CD4-positive, alpha-beta T cell treated with Interleukin-1 beta for 1 hour (primary cell): ENCODE data around the gene GALNT2.

ENCODE experiments used
- DNase-seq, 2 donors: peaks; one replicate each; pipeline ENCODE4 v3.0.0-alpha.2; 2020 to 2022

The GALNT2 gene

DNA sequence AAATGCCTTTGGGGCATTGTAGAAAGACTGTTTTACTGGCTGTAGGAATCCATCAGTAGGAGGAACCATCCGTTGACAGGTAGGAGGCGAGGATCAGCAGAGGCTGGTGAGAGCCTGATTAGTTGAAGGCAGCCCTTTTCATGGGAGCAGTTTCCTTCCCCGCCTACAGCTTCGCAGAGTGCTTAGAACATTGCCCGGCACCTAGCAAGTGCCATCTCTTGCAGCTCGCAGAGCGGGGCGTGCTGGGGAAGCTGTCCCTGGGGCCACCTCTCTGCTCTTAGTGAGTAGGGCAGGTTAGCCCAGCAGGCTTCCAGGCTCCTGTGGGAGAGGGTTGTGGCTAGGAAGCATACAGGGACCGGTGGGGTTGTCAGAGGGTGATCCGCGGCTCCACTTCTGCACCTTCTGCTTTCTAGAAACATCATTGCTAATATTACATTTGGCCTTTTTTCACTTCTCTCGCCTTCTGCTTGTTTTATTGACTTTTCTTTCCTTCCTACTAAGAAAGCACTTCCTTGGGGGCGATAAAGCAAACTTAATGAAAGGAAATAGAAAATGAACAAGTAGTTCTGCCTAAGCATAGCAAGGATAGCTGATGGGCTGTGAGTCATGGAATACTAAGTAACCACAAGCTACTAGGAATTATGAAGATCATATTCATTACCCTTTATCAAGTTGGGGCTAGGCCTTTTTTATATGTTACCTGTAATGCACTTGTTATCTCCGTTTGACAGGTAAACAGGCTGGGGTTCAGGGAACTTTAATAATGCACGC, 176.7 kb downstream of the GALNT2 start:
- no peak for DNase-seq

DNA sequence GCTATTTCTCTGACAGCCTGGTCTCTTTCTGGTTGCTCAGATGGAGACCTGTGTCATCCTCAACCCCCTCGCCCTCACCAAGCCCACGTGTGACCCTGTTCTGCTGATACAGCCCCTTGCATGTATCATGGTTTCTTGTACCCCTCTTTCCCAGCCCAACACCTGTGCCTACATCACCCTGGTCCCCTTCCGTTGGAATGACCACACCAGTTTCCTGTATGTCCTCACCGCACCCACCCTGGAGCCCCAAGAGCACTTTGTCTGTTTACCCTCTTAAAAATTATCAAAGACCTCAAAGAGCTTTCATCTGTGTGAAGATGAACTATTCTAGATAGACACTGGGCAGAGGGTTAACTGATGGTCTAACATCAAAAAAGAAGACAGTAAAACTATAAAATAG, 179.5 kb downstream of the GALNT2 start:
- DNase-seq = no peak

DNA sequence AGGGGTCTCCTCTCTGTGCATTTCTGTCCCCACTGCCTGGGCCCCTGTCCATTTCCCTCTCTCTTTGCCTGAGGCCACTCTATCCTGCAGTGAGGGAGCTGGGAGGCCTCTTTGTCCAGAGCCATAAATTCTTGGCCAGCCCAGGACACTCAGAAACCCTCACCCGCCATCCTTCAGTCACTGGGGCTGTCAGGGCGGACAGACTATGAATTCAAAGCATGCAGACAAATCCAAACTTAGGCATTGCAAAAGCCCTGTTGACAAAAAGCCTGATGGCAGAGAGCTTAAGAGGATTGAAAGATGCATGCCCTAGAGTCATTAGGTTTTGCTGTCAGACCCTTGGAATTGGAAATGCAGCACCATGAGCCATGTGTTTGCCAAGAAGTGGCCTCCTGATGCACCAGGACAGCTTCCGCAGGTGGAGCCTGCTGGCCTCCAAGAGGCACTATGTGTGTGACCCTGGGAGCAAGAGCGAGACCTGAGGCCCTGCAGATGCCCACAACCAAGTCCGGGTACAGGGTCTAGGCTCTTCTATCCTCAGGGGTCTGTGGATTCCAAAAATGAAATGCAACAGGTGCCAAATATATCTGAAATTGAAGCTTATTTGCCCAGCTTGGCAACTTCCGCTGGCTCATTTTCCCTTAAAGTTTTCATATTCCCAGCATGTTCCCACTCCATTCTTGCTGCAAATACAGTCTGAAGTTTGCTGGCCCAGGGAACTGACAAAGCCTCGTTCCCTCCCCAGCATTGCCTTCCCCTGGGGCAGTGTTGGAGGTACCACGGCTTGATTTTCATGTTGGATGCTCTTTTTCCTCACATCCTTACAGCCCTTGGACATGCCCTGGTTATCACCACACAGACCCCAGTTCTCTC, 181.2 kb downstream of the GALNT2 start:
- no peak for DNase-seq

DNA sequence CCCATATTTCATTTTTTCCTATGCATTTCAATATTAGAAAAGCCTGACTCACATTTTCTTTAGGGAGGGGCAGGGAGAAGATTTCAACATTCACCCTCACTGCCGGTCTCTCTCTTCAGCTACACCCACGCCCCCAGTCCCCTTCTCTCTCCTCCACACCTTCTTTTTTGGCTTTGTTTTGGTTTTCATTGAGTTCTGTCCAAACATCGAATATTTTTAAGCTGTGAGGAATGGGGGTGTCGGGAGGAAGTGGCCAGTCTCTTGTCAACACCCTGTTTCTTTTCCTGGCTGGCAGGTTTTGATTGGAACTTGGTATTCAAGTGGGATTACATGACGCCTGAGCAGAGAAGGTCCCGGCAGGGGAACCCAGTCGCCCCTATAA, 181.8 kb downstream of the GALNT2 start:
- DNase-seq = no peak

- DNase-seq = no peak
Measured at GRCh38 chr1:230249695-230250480, 182.8 kb downstream of the GALNT2 start.

- DNase-seq = no peak
Measured at GRCh38 chr1:230250666-230251065, 183.6 kb downstream of the GALNT2 start.

- DNase-seq = no peak
Measured at GRCh38 chr1:230251644-230252191, 184.7 kb downstream of the GALNT2 start.

GRCh38 chr1:230253150-230253549, 186.1 kb downstream of the GALNT2 start:
- DNase-seq = no peak

DNA sequence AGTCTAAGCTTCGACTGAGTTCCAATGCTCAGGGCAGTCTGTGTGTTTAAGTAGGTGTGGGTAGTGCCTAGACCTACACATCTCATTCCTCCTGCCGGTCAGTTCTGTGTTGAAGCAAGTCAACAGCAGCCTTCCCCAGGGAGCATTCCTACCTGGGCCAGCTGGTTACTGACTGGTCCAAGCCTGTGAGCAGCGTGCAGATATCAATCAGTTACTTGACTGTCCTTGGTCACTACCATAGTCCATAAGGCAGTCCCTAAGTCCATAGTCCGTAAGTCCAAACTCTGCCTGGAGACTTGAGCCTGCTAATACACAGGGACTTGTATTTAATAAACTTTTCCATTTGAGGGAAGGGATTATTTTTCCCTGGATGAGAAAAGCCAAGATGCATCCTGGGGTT, 187.2 kb downstream of the GALNT2 start:
- DNase-seq = no peak

- no peak for DNase-seq
Measured at GRCh38 chr1:230255116-230255515, 188.1 kb downstream of the GALNT2 start.

DNA sequence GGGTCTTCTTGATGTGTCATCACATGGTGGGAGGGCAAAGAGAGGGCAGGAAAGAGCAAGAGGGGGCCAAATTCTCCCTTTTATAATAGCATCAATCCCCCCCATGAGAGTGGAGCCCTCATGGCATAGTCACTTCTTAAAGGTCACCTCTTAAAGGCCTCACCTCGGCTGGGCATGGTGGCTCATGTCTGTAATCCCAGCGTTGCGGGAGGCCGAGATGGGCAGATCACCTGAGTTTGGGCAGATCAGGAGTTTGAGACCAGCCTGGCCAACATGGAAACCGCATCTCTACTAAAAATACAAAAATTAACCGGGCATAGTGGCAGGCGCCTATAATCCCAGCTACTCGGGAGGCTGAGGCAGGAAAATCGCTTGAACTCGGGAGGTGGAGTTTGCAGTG, 189.0 kb downstream of the GALNT2 start:
- DNase-seq = no peak

DNA sequence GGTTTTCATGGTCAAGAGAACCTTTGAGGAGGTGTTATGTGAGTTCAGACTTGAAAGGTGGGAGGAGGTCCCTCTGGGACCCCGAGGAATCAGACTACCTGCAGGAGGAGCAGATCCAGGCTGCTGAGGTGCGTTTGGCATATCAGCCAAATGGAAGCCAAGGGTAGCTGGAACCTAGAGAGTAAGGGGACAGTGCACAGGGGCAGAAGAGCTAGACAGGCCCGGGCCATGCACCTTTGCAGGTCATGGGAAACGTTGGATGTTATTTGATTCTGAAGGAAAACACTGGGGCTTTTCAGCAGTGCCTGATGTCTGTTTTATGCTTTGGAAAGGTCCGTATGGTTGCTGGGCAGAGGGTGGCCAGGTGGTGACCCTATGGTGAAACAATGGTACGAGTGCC, 189.9 kb downstream of the GALNT2 start:
- DNase-seq = no peak

DNA sequence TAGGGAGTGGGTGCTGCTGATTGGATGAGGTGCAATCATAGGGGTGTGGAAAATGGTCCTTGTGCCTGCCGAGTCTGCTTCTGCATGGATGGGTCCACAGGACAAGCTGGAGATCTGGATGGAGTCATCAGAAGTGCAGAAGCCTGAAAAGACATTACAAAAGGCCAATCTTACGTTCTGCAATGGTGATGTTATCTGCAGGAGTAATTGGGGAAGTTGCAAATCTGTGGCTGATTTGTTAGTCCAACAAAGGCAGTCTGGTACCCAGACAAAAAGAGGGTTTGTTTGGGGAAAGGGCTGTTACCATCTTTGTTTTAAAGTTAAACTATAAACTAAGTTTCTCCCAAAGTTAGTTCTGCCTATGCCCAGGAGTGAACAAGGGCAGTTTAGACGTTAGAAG, 192.6 kb downstream of the GALNT2 start:
- no peak for DNase-seq

DNA sequence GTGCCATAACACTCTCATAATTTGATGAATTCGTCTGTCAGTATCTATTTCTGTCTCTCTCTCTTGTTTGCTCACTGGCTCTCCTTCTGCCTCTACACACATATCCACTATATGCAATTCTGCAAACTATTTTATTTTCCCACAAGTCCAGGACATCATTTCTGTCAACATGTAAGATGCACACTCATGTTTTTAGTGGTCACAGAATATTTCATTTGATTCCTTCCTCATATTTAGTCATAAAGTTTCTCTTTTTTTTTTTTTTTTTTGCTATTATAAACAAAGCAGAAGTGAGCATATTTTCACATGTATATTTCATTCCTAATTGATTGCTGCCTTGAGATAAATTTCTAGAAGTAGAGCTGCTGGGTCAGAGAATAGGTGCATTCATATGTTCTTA, 193.8 kb downstream of the GALNT2 start:
- no peak for DNase-seq

- DNase-seq = no peak
Measured at GRCh38 chr1:230261928-230262650, 195.1 kb downstream of the GALNT2 start.

DNA sequence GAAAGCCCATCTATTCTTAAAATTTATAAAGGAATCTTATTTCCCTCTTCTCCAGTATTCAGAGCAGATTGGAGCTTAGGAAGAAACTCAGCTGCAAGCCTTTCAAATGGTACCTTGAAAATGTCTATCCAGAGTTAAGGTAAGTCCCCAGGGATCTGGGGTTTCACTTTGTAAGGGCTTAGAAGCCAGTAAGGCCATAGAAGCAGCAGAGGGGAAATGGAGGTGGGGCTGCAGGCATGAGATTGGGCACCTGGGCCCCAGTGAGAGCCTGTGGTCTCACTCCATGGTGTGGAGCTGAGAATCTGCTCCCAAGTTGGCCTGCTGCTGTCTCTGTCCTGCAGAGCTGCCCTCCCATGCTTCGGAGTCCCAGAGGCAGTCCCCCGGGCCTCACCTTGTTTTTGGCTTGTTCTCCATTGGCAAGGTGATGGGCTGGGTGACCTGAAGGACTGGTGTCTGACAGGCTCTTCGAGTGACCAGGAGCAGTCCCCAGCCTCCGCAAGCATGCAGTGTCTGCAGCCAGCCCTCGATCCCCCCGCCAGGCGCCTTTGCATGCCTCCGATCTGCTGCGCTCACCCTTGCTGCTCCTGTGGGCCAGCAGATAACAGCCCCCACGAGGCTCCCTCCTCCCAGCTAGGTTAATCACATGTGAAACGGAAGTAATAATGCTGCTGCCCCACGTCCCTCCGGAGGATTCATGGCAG, 196.0 kb downstream of the GALNT2 start:
- no peak for DNase-seq

DNA sequence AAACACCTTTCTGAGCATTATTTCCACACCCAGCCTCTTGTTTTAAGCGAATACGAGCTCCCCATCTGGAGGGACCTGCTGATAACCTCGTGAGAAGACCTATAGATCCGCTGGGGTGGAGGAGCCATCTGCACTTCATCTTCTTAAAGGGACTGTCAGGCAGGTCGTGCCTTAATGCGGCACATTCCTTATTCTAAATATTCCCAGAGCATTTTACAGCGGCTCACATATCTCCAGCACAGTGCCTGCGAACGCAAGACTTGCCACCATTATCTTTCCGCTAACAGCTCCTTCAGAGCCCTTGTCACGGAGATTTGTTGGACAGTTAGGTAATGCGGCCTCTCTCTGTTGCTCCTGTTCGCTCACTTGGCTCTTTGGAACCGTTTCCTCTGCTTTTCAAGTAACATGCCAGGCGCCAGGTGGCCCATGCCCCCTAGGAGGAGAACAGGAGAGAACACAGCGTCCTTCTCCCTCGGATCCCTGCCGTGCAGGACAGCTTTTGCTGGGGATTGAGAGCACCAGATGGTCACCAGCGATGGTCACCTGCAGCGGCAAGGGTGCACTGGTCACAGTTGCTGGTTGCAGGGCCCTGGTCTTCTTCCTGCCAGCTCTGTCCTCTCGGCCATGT, 196.6 kb downstream of the GALNT2 start:
- no peak for DNase-seq

DNA sequence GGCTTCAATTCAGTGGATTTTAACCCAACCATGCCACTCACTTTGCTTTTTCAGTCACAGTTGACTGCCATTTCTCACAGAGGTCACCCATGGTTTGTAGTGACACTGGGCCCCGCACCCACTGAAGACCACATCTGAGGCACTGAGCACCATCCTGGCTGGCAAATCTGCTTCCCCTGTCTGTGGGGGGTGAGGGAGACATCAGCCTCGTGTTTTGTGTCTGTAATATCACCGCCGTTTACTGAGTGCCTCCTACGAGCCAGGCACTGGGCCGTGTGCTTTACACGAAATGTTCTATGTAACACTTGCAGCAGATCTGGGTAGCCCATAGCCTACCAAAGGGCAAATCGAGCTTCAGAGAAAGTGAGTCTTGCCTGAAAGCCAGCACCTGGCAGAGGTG, 197.3 kb downstream of the GALNT2 start:
- DNase-seq = no peak

DNA sequence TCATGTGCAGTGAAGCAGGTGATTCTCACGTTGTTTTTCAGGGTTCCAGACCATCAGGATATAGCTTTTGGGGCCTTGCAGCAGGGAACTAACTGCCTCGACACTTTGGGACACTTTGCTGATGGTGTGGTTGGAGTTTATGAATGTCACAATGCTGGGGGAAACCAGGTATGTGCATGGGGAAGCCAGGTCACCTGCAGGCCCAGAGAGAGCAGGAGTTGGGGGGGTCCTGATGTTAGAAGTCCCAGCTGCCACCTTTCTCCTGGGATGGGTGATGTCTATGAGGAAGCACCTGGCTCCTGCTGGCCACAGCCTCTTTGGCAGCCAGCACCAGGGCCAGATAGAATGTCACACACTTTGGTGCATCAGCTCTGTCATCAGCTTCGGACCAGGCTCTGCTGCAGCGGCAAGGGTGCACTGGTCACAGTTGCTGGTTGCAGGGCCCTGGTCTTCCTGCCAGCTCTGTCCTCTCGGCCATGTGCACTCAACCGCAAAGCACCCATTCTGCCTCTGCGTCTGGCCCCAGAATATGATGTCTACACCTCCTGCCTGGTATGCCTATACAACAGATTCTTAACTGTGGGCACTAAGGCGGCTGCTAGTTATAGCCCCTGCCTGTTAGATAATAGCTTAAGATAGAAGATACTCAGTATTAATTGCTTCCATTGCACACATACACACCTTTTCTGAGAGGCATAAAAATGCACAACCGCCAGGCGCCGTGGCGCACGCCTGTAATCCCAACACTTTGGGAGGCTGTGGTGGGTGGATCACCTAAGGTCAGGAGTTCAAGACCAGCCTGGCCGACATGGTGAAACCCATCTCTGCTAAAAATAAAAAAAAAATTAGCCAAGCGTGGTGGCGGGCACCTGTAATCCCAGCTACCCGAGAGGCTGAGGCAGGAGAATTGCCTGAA, 198.4 kb downstream of the GALNT2 start:
- no peak for DNase-seq

GRCh38 chr1:230266456-230266855, 199.4 kb downstream of the GALNT2 start:
- no peak for DNase-seq
